Activated CD4-positive, alpha-beta memory T cell treated with anti-CD3 and anti-CD28 coated beads, Interleukin-2, amount 10 ng/mL, durations not matched to agents 7 days and 5 days (primary cell): ENCODE data around the gene TMEM132D. TPM values are rescaled to one million over a fixed set of nuclear protein-coding genes. Genes with fewer than 3 reads are reported as not detected.

Experiments
- CTCF ChIA-PET: fragments of 350-600 bp; sonication (Branson Sonifier 250); formaldehyde crosslinking; loops from one replicate; lab custom pipeline; 2021; ENCODE audit warnings: antibody characterized with exemption, inconsistent platforms; lab: Charles Lee
- POLR2A ChIA-PET: fragments of 350-600 bp; sonication (Branson Sonifier 250); formaldehyde crosslinking; loops from one replicate; lab custom pipeline; 2021; ENCODE audit warnings: antibody characterized with exemption; lab: Charles Lee
- DNase-seq: peaks from one replicate; pipeline ENCODE4 v3.0.0-alpha.2; 2020
- H3K27ac Mint-ChIP-seq: one replicate; pipeline ENCODE4 v1.8.0; 2021; ENCODE audit warnings: mild to moderate bottlenecking, mixed read lengths
- H3K27me3 Mint-ChIP-seq: one replicate; pipeline ENCODE4 v1.8.0; 2021; ENCODE audit warnings: mixed read lengths
- H3K36me3 Mint-ChIP-seq: one replicate; pipeline ENCODE4 v1.8.0; 2021; ENCODE audit warnings: low read depth, mixed read lengths
- H3K4me1 Mint-ChIP-seq: one replicate; pipeline ENCODE4 v1.8.0; 2021; ENCODE audit warnings: mixed read lengths
- H3K4me3 Mint-ChIP-seq: one replicate; pipeline ENCODE4 v1.8.0; 2021; ENCODE audit warnings: mild to moderate bottlenecking, mixed read lengths
- H3K9me3 Mint-ChIP-seq: one replicate; pipeline ENCODE4 v1.8.0; 2021; ENCODE audit warnings: mixed read lengths
- total RNA-seq, 2 experiments: library from RNA; stranded (reverse); gene quantifications; one replicate each; pipeline ENCODE4 v1.2.3, GENCODE V29; 2021

TMEM132D gene
- total RNA-seq, 2 experiments from 2014 or later = not detected

GRCh38 chr12:129163461-129163860, 740.4 kb downstream of the TMEM132D start:
- H3K27me3 Mint-ChIP-seq = no peaks in the 10 kb centered on the region

DNA sequence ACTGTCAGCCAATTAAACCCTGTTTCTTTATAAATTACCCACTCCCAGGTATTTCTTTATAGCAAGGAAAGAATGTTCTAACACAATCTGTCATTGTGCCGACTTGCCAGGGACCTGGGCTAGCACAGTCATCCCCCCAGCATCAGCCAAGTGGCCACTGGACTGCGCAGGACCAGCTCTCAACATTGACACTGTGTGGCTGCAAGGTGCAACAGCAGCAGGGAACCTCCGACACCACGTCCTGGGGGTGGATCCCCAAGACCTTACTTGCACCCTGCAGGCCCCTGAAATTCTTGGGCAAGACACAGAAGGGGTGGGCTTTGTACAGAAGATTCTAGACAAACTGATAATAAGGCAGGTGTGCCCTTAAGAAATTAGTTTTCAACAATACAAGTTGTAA, 741.0 kb downstream of the TMEM132D start:
- Mint-ChIP-seq H3K4me3 (no peak overlapping the region), H3K27me3 (no peaks in the 10 kb centered on the region), H3K27ac (no peak overlapping the region), H3K4me1 (no peaks in the 10 kb centered on the region), H3K36me3 (no peaks in the 10 kb centered on the region), H3K9me3 (peaks cover 10% of the 10 kb centered on the region)
- POLR2A ChIA-PET = no interaction called here
- DNase-seq = no peak
- CTCF ChIA-PET = no interaction called here

More at GRCh38 chr12:129163461-129163860, 740.4 kb downstream of the TMEM132D start:
- Mint-ChIP-seq H3K9me3 (peaks cover 7% of the 10 kb centered on the region), H3K4me3 (no peak overlapping the region), H3K27ac (no peak overlapping the region), H3K4me1 (no peaks in the 10 kb centered on the region), H3K36me3 (no peaks in the 10 kb centered on the region)
- POLR2A ChIA-PET = no interaction called here
- no peak for DNase-seq
- CTCF ChIA-PET = no interaction called here

GRCh38 chr12:129161511-129161910, 742.3 kb downstream of the TMEM132D start:
- ChIA-PET POLR2A (no interaction called here), CTCF (no interaction called here)
- H3K9me3 Mint-ChIP-seq = peaks cover 11% of the 10 kb centered on the region
- H3K36me3 Mint-ChIP-seq = no peaks in the 10 kb centered on the region
- DNase-seq = no peak
- H3K27ac Mint-ChIP-seq = no peak overlapping the region
- H3K4me3 Mint-ChIP-seq = no peak overlapping the region
- no peaks in the 10 kb centered on the region for H3K4me1 Mint-ChIP-seq
- H3K27me3 Mint-ChIP-seq = no peaks in the 10 kb centered on the region

DNA sequence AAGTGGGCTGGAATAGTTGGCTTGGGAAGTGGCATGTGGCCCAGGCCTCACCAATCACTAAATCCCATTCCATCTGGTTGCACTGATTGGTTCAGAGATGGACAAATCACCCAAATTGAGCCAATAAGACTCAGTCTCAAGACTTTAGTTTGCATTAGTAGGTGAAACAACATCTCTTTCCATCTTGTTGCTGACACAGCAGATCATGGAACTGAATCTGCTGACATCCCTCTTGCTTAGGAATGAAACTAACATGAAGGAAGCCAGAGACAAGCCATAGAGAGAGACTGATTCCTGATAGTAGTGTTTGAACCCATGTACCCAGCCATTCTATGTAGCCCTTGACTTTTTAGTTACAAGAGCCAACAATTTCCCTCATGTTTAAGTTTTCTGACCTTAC, 743.5 kb downstream of the TMEM132D start:
- H3K27ac Mint-ChIP-seq = no peak overlapping the region
- no peak for DNase-seq
- no peaks in the 10 kb centered on the region for H3K4me1 Mint-ChIP-seq
- CTCF ChIA-PET = no interaction called here
- no peak overlapping the region for H3K4me3 Mint-ChIP-seq
- POLR2A ChIA-PET = no interaction called here
- H3K9me3 Mint-ChIP-seq = peaks cover 11% of the 10 kb centered on the region
- no peaks in the 10 kb centered on the region for H3K36me3 Mint-ChIP-seq
- no peaks in the 10 kb centered on the region for H3K27me3 Mint-ChIP-seq

GRCh38 chr12:129152351-129153104, 751.3 kb downstream of the TMEM132D start:
- no peak overlapping the region for H3K27ac Mint-ChIP-seq
- no peak overlapping the region for H3K4me3 Mint-ChIP-seq
- peaks cover 6% of the 10 kb centered on the region for H3K9me3 Mint-ChIP-seq
- H3K36me3 Mint-ChIP-seq = no peaks in the 10 kb centered on the region
- H3K4me1 Mint-ChIP-seq = no peaks in the 10 kb centered on the region
- CTCF ChIA-PET = no interaction called here
- DNase-seq = no peak
- H3K27me3 Mint-ChIP-seq = no peaks in the 10 kb centered on the region
- POLR2A ChIA-PET = no interaction called here

DNA sequence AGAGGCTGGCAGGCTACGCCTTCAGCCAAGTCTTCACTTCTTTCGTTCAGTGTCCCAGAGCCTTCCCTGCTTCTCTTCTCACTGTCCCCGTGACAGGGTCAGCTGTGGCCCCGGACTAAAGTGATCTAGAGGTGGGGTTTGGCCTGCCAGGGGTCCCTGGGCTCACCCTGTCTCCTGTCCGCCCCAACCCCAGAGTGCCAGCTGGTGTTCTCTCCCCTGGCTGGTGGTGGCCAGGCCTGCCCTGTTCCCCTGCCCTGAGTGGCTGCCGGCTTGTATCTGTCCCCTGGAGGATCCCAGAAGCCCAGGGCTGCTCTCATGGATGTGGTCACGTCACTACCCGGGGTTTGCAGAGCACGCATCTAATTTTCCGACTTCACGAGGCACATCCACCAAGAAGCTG, 753.1 kb downstream of the TMEM132D start:
- H3K27ac Mint-ChIP-seq = no peak overlapping the region
- no peak for DNase-seq
- H3K27me3 Mint-ChIP-seq = no peaks in the 10 kb centered on the region
- POLR2A ChIA-PET = no interaction called here
- CTCF ChIA-PET = no interaction called here
- no peaks in the 10 kb centered on the region for H3K4me1 Mint-ChIP-seq
- no peaks in the 10 kb centered on the region for H3K36me3 Mint-ChIP-seq
- H3K9me3 Mint-ChIP-seq = peaks cover 6% of the 10 kb centered on the region
- no peak overlapping the region for H3K4me3 Mint-ChIP-seq

- Mint-ChIP-seq H3K36me3 (no peaks in the 10 kb centered on the region), H3K4me1 (no peaks in the 10 kb centered on the region), H3K27ac (no peak overlapping the region), H3K9me3 (peaks cover 10% of the 10 kb centered on the region), H3K4me3 (no peak overlapping the region), H3K27me3 (no peaks in the 10 kb centered on the region)
- ChIA-PET CTCF (no interaction called here), POLR2A (no interaction called here)
- no peak for DNase-seq
These were observed 758.4 kb downstream of the TMEM132D start for GRCh38 chr12:129145381-129145780.

DNA sequence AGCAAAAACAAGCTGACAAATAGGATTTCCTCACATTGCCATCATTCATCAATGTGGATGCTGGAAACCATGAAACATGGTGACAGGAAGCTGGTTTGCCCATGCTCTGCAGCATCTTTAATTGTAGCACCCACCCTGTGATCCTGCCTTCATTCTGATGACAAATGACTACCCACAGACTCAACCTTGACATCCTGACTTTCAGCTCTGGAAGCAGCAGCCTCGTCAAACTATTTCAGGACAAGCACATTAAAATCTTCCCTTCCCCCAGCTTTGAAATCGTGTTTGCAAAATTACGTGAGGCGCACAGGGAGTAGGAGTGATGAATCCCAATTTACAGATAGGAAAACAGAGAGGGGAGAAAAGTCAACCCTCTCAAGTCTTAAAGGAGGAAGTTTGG, 765.0 kb downstream of the TMEM132D start:
- H3K27ac Mint-ChIP-seq = no peak overlapping the region
- no peak for DNase-seq
- no peaks in the 10 kb centered on the region for H3K36me3 Mint-ChIP-seq
- ChIA-PET POLR2A (no interaction called here), CTCF (no interaction called here)
- no peaks in the 10 kb centered on the region for H3K4me1 Mint-ChIP-seq
- no peaks in the 10 kb centered on the region for H3K27me3 Mint-ChIP-seq
- peaks cover 11% of the 10 kb centered on the region for H3K9me3 Mint-ChIP-seq
- no peak overlapping the region for H3K4me3 Mint-ChIP-seq

- Mint-ChIP-seq H3K4me1 (no peaks in the 10 kb centered on the region), H3K9me3 (peaks cover 8% of the 10 kb centered on the region), H3K27ac (no peak overlapping the region), H3K36me3 (no peaks in the 10 kb centered on the region), H3K27me3 (no peaks in the 10 kb centered on the region), H3K4me3 (no peak overlapping the region)
- no peak for DNase-seq
- ChIA-PET CTCF (no interaction called here), POLR2A (no interaction called here)
These were observed 767.0 kb downstream of the TMEM132D start for GRCh38 chr12:129136694-129137325.

DNA sequence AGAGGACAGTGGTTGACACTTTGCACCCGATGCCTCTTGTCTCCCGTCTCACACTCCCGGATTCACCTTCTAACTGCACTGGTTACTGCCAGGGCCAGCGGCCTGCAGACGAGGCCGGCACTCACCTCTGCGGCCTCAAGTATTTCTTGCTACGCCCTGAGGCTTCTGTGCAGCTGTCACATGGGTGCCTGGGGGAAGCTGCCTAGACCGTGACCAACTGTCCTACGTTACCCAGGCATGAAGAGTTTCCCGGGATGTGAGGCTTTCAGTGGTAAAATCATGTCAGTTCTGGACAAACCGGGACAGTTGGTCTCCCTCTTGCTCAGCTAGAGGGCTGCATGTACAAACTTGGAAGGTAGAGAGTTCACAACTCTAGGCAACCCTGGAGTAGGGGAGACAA, 776.1 kb downstream of the TMEM132D start:
- no peaks in the 10 kb centered on the region for H3K4me1 Mint-ChIP-seq
- no peak overlapping the region for H3K27ac Mint-ChIP-seq
- ChIA-PET POLR2A (no interaction called here), CTCF (no interaction called here)
- no peak for DNase-seq
- H3K4me3 Mint-ChIP-seq = no peak overlapping the region
- no peaks in the 10 kb centered on the region for H3K27me3 Mint-ChIP-seq
- no peaks in the 10 kb centered on the region for H3K36me3 Mint-ChIP-seq
- peaks cover 14% of the 10 kb centered on the region for H3K9me3 Mint-ChIP-seq

DNA sequence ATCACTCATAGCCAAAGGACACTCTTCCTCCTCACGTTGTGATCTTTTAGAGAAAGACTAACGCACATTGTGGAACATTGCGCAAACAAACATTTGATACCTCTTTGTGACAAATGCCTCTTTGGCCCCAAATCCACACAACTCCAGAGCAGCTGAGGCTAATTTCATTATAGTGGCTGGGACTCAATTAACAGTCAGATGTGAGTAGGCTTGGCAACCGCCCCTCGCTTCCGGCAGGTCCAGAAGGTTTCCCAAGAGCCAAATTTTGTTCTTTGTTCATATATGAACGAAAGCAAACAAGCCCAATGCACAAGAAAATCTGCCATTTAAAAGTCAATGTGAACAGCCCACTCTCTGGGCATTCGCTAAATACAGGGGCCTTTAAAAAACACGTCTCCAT, 776.6 kb downstream of the TMEM132D start:
- DNase-seq = no peak
- H3K4me3 Mint-ChIP-seq = no peak overlapping the region
- ChIA-PET CTCF (no interaction called here), POLR2A (no interaction called here)
- peaks cover 14% of the 10 kb centered on the region for H3K9me3 Mint-ChIP-seq
- H3K36me3 Mint-ChIP-seq = no peaks in the 10 kb centered on the region
- H3K27ac Mint-ChIP-seq = no peak overlapping the region
- H3K27me3 Mint-ChIP-seq = no peaks in the 10 kb centered on the region
- no peaks in the 10 kb centered on the region for H3K4me1 Mint-ChIP-seq

- Mint-ChIP-seq H3K9me3 (peaks cover 8% of the 10 kb centered on the region), H3K27ac (no peak overlapping the region), H3K4me3 (no peak overlapping the region), H3K27me3 (no peaks in the 10 kb centered on the region), H3K36me3 (no peaks in the 10 kb centered on the region), H3K4me1 (no peaks in the 10 kb centered on the region)
- ChIA-PET CTCF (no interaction called here), POLR2A (no interaction called here)
- no peak for DNase-seq
These were observed 784.3 kb downstream of the TMEM132D start for GRCh38 chr12:129119537-129119936.

GRCh38 chr12:129115558-129115957, 788.3 kb downstream of the TMEM132D start:
- Mint-ChIP-seq H3K36me3 (no peaks in the 10 kb centered on the region), H3K27me3 (no peaks in the 10 kb centered on the region), H3K4me1 (no peaks in the 10 kb centered on the region), H3K9me3 (peaks cover 12% of the 10 kb centered on the region), H3K27ac (no peak overlapping the region), H3K4me3 (no peak overlapping the region)
- POLR2A ChIA-PET = no interaction called here
- DNase-seq = no peak
- CTCF ChIA-PET = no interaction called here

DNA sequence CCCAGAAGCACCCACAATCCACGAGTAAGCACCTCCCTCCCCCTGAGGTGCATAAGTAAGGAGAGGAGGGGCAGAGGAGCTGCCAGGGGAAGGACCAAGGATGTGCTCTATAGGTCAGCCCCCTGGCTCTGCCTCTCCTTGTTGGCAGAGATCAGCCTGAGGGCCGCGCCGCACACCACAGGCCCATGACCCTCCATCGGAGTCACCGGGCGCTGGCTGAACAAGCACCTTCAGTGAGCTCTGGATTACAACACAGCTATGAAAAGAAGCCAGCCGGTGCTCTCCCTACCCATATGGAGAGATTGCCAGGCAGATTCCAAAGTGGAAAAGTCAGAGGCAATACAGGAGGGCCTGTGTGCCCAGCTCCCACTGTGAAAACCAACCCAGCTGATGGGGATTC, 793.2 kb downstream of the TMEM132D start:
- H3K9me3 Mint-ChIP-seq = peaks cover 32% of the 10 kb centered on the region
- H3K27me3 Mint-ChIP-seq = no peaks in the 10 kb centered on the region
- H3K4me3 Mint-ChIP-seq = no peak overlapping the region
- H3K36me3 Mint-ChIP-seq = no peaks in the 10 kb centered on the region
- H3K4me1 Mint-ChIP-seq = no peaks in the 10 kb centered on the region
- H3K27ac Mint-ChIP-seq = no peak overlapping the region
- CTCF ChIA-PET = no interaction called here
- POLR2A ChIA-PET = no interaction called here
- DNase-seq = no peak
